Right cardiac atrium (tissue), 5 donors: ENCODE measurements around the gene PTPRD. TPM values are rescaled to one million over a fixed set of nuclear protein-coding genes. Genes with fewer than 3 reads are reported as not detected.

Experiments used
- ATAC-seq, 2 donors: fragments of 200-7000 bp; cut with Tn5 transposase; one replicate each; pipeline versions ENCODE4 v1.8.0 to v1.9.1; 2020; ENCODE audit warnings: moderate library complexity in 2 of 2, mild to moderate bottlenecking in 1 of 2
- DNase-seq, 3 donors: peaks; one replicate each; pipeline ENCODE4 v3.0.0-alpha.2; 2020
- H3K27ac ChIP-seq: one replicate; pipeline ENCODE4 v1.5.1; 2013; ENCODE audit warnings: mild to moderate bottlenecking, low read length, control low read depth, moderate library complexity
- H3K27me3 ChIP-seq: one replicate; pipeline ENCODE4 v1.6.1; 2013; ENCODE audit not compliant: control insufficient read depth, insufficient read depth
- H3K4me1 ChIP-seq: one replicate; pipeline ENCODE4 v1.6.1; 2013; ENCODE audit warnings: low read length; ENCODE audit not compliant: control insufficient read depth, insufficient read depth
- H3K4me3 ChIP-seq: one replicate; pipeline ENCODE4 v1.5.1; 2013; ENCODE audit warnings: low read length, control low read depth
- H3K9me3 ChIP-seq: one replicate; pipeline ENCODE4 v1.6.1; 2013; ENCODE audit warnings: low read length; ENCODE audit not compliant: control insufficient read depth
- WGBS: extraction: QIAGEN DNeasy Blood & Tissue Kit; methylation state at CpG from one replicate; pipeline ENCODE4 v1.1.7; 2013; 5-methylcytosine and 5-hydroxymethylcytosine counted together
- intact Hi-C, 4 donors: fragments of 100-400 bp; cut with DNase I; formaldehyde crosslinking; loops; one replicate each; pipeline versions ENCODE4 v1.11.0 to v1.14.0; 2022 to 2023
- polyA plus RNA-seq: library from polyadenylated mRNA; stranded (reverse); fragments of 200-250 nt; gene quantifications from one replicate; pipeline ENCODE4 v1.2.3, GENCODE V29; 2013
- total RNA-seq, 4 donors: library from RNA; stranded (reverse); fragmentation: NEBNext Ultra II Directional; extraction: Animal tissue kit (Norgen Biotek cat#: 25700); gene quantifications; one replicate each; pipeline ENCODE4 v1.2.1, GENCODE V29; 2021
- donor health status: healthy with polysubstance abuse.
- donor health status: DM: no; HTN: yes; CAD: no.
- donor health status: DM: no; HTN: no; CAD: no.
- donor health status: DM: no; HTN: yes; CAD: no; lungs with severe emphysema.
- donor health status: DM: yes; HTN: yes; CAD: no.

PTPRD gene
- total and polyA plus RNA-seq, 5 donors, result 1.3 to 11.8 (median 7.1) TPM

GRCh38 chr9:8434621-8435020 lies 2178.2 kb downstream of the PTPRD start:
- no peaks in the 10 kb centered on the region for H3K4me1 ChIP-seq
- no peak for ATAC-seq
- 98% methylated on average over 3 of the region's 3 CpGs for WGBS

DNA sequence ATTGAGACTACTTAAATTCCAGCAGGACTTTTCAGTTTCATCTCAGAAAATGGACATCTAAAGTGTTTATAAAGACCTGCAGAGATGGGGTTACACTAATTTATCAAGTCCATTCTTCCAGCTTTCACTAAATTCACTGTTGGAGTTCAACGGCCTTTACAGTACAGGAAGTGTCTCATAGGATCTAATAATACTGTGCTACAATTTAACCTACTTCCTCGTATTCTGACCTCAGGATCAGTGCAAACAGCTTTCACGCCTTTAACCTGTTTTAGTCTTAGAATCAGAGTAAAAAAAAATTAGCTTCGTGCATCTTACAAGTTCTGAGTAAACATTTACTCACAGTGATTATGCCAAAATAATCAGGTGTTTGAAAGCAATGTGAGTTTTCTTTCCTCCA lies 2180.6 kb downstream of the PTPRD start:
- H3K27ac ChIP-seq, result no peak overlapping the region
- H3K27me3 ChIP-seq, result no peaks in the 10 kb centered on the region
- ATAC-seq (no peak), DNase-seq (no peak)
- WGBS, result 67% methylated on average over 4 of the region's 4 CpGs
- no peak overlapping the region for H3K4me3 ChIP-seq
- H3K4me1 ChIP-seq, result no peaks in the 10 kb centered on the region
- intact Hi-C loops, result no loop called here
- no peaks in the 10 kb centered on the region for H3K9me3 ChIP-seq

More at GRCh38 chr9:8434621-8435020, 2178.2 kb downstream of the PTPRD start:
- Histone ChIP-seq H3K9me3 (no peaks in the 10 kb centered on the region), H3K4me3 (no peak overlapping the region), H3K27ac (no peak overlapping the region), H3K27me3 (no peaks in the 10 kb centered on the region)
- DNase-seq, result no peak
- intact Hi-C loops, result no loop called here

DNA sequence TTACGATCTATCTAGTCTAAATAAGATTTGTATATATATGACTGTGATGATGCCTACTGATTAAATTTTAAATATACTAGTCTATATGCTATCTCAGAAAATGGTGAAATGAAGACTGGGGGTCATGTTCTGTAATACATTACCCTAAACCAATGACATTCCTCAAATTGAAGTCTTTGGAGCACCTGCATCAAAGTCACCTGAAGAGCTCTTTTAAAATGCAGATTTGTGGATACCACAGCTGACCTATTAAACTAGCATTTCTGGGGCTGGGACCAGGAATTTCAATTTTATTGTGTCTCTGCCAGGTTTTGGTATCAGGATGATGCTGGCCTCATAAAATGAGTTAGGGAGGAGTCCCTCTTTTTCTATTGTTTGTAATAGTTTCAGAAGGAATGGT lies 2181.3 kb downstream of the PTPRD start:
- no peak for DNase-seq
- ATAC-seq, result no peak
- no peaks in the 10 kb centered on the region for H3K4me1 ChIP-seq
- H3K4me3 ChIP-seq, result no peak overlapping the region
- 91% methylated on average over 1 of the region's 1 CpG for WGBS
- H3K27ac ChIP-seq, result no peak overlapping the region
- intact Hi-C loops, result no loop called here
- H3K27me3 ChIP-seq, result no peaks in the 10 kb centered on the region
- H3K9me3 ChIP-seq, result no peaks in the 10 kb centered on the region

- Histone ChIP-seq H3K27ac (no peak overlapping the region), H3K9me3 (no peaks in the 10 kb centered on the region), H3K4me3 (no peak overlapping the region), H3K4me1 (no peaks in the 10 kb centered on the region), H3K27me3 (no peaks in the 10 kb centered on the region)
- no peak for DNase-seq
- intact Hi-C loops, result no loop called here
- ATAC-seq, result no peak
- 89% methylated on average over 5 of the region's 5 CpGs for WGBS
Measured at GRCh38 chr9:8430945-8431344, 2181.9 kb downstream of the PTPRD start.

DNA sequence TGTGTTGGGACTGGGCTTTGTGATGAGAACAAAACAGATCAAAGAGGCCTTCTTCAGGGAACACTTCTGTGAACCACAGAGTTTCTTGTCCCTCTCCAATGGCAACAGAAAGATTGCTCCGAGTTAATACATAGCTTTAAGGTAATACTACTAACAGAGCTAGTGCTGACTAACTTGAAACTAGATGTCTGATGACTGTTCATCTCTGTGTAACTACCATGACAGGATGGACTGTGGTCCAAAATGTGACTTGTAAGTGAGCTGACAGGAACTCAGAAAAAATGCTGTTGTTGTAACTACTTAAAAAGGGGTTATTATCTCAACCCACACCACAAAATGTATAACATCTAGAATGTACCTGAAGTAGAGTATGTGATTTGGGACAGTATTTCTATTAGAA lies 2183.0 kb downstream of the PTPRD start:
- DNase-seq (no peak), ATAC-seq (no peak)
- Histone ChIP-seq H3K4me3 (no peak overlapping the region), H3K4me1 (no peaks in the 10 kb centered on the region), H3K9me3 (no peaks in the 10 kb centered on the region), H3K27ac (no peak overlapping the region), H3K27me3 (no peaks in the 10 kb centered on the region)
- WGBS, result 90% methylated on average over 1 of the region's 1 CpG
- intact Hi-C loops, result no loop called here

- Histone ChIP-seq H3K9me3 (no peaks in the 10 kb centered on the region), H3K27ac (no peak overlapping the region), H3K4me3 (no peak overlapping the region), H3K27me3 (no peaks in the 10 kb centered on the region), H3K4me1 (no peaks in the 10 kb centered on the region)
- no peak for DNase-seq
- WGBS, result 79% methylated on average over 1 of the region's 1 CpG
- intact Hi-C loops, result no loop called here
- ATAC-seq, result no peak
Measured at GRCh38 chr9:8429157-8429556, 2183.6 kb downstream of the PTPRD start.

- ATAC-seq, result no peak
- H3K27ac ChIP-seq, result no peak overlapping the region
- 70% methylated on average over 3 of the region's 3 CpGs for WGBS
- H3K4me1 ChIP-seq, result no peaks in the 10 kb centered on the region
- intact Hi-C loops, result no loop called here
- no peak for DNase-seq
- H3K27me3 ChIP-seq, result no peaks in the 10 kb centered on the region
- H3K4me3 ChIP-seq, result no peak overlapping the region
- H3K9me3 ChIP-seq, result no peaks in the 10 kb centered on the region
Measured at GRCh38 chr9:8428389-8428788, 2184.4 kb downstream of the PTPRD start.

DNA sequence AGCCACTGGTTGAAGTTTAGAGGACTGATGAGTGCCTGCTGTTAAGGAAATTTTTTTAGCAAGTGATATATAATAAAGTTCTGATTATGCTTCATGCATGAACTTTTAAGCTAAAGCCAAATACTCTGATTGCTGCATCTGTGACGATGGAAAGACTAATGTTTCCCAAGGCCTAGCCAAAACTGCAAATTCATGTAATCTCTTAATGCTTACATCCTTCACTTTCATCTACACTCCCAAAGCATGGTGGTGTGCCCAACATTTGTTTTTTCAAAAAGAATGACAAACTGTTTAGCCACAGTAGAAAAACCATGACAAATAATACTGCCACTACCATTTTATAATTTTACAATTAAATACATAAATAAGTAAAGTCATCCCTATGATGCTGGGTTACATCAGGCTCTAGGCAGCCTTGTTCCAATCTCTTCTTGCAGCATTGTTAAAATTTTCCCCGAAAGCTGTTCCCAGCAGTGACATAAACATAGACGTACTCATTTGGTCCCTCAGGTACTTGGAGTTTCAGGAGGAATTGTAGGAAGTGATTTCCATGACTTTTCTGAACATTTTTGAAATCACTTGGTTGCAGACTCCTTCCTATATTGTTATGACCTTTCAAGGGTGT lies 2187.9 kb downstream of the PTPRD start:
- DNase-seq, result no peak
- ATAC-seq, result no peak
- H3K27ac ChIP-seq, result no peak overlapping the region
- no peaks in the 10 kb centered on the region for H3K9me3 ChIP-seq
- WGBS, result 56% methylated on average over 3 of the region's 3 CpGs
- no peak overlapping the region for H3K4me3 ChIP-seq
- intact Hi-C loops, result no loop called here
- no peaks in the 10 kb centered on the region for H3K27me3 ChIP-seq
- H3K4me1 ChIP-seq, result no peaks in the 10 kb centered on the region

GRCh38 chr9:8420416-8420815 lies 2192.4 kb downstream of the PTPRD start:
- WGBS, result 44% methylated on average over 2 of the region's 2 CpGs
- no peaks in the 10 kb centered on the region for H3K9me3 ChIP-seq
- intact Hi-C loops, result no loop called here
- H3K4me1 ChIP-seq, result no peaks in the 10 kb centered on the region
- H3K27me3 ChIP-seq, result no peaks in the 10 kb centered on the region
- no peak for ATAC-seq
- no peak overlapping the region for H3K27ac ChIP-seq
- no peak overlapping the region for H3K4me3 ChIP-seq
- DNase-seq, result no peak

DNA sequence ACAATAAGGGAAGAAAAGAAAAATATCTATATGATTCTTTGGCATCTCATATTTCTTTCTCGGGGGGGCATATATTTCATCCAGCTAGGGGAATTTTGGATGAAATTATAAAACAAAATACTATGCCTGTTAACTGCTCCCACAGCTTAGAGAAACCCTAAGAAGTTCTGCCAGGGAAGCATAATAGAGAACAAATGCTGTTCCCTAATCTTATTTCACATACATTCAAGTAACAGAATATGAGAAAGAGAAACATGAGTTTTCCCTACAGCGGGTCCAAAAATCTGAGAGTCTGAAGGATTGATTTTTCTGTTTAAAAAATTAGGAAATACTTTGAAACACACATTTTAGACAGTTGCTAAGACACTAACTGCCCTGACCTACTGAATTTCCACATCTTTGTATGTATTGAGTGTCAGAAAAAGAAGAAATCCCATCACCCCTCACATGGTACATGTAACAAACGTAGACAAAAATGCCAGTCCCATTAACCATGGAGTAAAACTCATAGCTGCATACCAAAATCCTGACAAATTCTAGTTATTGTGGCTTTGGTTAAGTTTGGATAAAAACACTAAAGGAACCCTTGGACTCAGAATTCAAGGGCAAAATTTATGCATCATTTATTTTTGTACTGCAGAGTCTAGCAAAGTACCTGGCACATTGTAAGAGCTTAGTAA lies 2193.1 kb downstream of the PTPRD start:
- no peaks in the 10 kb centered on the region for H3K27me3 ChIP-seq
- 83% methylated on average over 3 of the region's 3 CpGs for WGBS
- ATAC-seq, result no peak
- H3K4me3 ChIP-seq, result no peak overlapping the region
- DNase-seq, result no peak
- no peaks in the 10 kb centered on the region for H3K4me1 ChIP-seq
- intact Hi-C loops, result no loop called here
- no peaks in the 10 kb centered on the region for H3K9me3 ChIP-seq
- H3K27ac ChIP-seq, result no peak overlapping the region

- Histone ChIP-seq H3K4me3 (no peak overlapping the region), H3K4me1 (no peaks in the 10 kb centered on the region), H3K27ac (no peak overlapping the region), H3K27me3 (no peaks in the 10 kb centered on the region), H3K9me3 (no peaks in the 10 kb centered on the region)
- intact Hi-C loops, result no loop called here
- ATAC-seq, result no peak
- no peak for DNase-seq
- 0% methylated on average over 1 of the region's 1 CpG for WGBS
Measured at GRCh38 chr9:8417341-8417740, 2195.5 kb downstream of the PTPRD start.

DNA sequence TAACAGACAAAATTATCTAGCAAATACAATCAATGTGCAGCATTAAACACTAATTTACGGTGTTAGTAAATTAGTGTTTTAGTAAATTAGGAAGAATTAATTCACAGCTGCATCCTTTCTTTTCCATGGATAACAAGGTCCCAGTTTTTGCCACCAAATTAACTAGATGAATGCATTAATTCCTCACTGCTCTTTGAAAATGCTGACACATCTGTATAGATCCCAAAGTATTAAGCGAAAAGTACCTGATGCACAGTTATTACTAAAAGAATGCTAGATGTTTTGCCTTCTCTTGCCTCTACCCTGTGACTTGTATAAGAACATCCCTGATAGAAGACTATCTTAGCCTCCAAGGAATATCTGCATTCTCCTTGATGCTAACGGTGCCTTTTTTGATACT lies 2200.5 kb downstream of the PTPRD start:
- ATAC-seq, result no peak
- Histone ChIP-seq H3K27me3 (no peaks in the 10 kb centered on the region), H3K9me3 (no peaks in the 10 kb centered on the region), H3K4me3 (no peak overlapping the region), H3K27ac (no peak overlapping the region), H3K4me1 (no peaks in the 10 kb centered on the region)
- DNase-seq, result no peak
- WGBS, result 82% methylated on average over 3 of the region's 3 CpGs
- intact Hi-C loops, result no loop called here
